WTC11 (cell line): ENCODE data around the gene THEM5. TPM values are rescaled to one million over a fixed set of nuclear protein-coding genes. Genes with fewer than 3 reads are reported as not detected.

Experiments
- ATAC-seq: fragments of 200-7000 bp; cut with Tn5 transposase; 2 replicates; pipeline ENCODE4 v1.10.0; 2021; ENCODE audit warnings: mild to moderate bottlenecking, moderate library complexity
- CTCF ChIA-PET: fragments of 300-600 bp; sonication (Branson Sonifier 250); formaldehyde crosslinking; loops from one replicate; lab custom pipeline; 2021; ENCODE audit warnings: antibody characterized with exemption; lab: Charles Lee
- POLR2A ChIA-PET: fragments of 350-600 bp; sonication (Branson Sonifier 250); formaldehyde crosslinking; loops from one replicate; lab custom pipeline; 2021; ENCODE audit warnings: antibody characterized with exemption; lab: Charles Lee
- DNase-seq: peaks from one replicate; pipeline ENCODE4 v3.0.0; 2021; ENCODE audit warnings: low spot score
- H3K27ac Mint-ChIP-seq: 2 replicates; pipeline ENCODE4 v1.8.0; 2021; ENCODE audit warnings: mixed read lengths
- H3K27me3 Mint-ChIP-seq: 2 replicates; pipeline ENCODE4 v1.8.0; 2021; ENCODE audit warnings: low read depth, mild to moderate bottlenecking, moderate library complexity, mixed read lengths
- H3K36me3 Mint-ChIP-seq: 2 replicates; pipeline ENCODE4 v1.8.0; 2021; ENCODE audit warnings: mixed read lengths
- H3K4me1 Mint-ChIP-seq: 2 replicates; pipeline ENCODE4 v1.8.0; 2022; ENCODE audit warnings: mixed read lengths
- H3K4me3 Mint-ChIP-seq: 2 replicates; pipeline ENCODE4 v1.8.0; 2021; ENCODE audit warnings: mild to moderate bottlenecking, moderate library complexity, mixed read lengths
- H3K9me3 Mint-ChIP-seq: 2 replicates; pipeline ENCODE4 v1.8.0; 2021; ENCODE audit warnings: mixed read lengths
- ESRRA ChIP-seq: sonication (generic); formaldehyde crosslinking; IDR thresholded peaks from 2 replicates; pipeline ENCODE4 v1.8.1; 2022; ENCODE audit warnings: mild to moderate bottlenecking, missing genetic modification reagents, borderline replicate concordance
- ETV6 ChIP-seq: sonication (generic); formaldehyde crosslinking; IDR thresholded peaks from 2 replicates; pipeline ENCODE4 v1.8.1; 2022; ENCODE audit warnings: mild to moderate bottlenecking, missing genetic modification reagents
- FOXP1 ChIP-seq: sonication (generic); formaldehyde crosslinking; IDR thresholded peaks from 2 replicates; pipeline ENCODE4 v1.8.0; 2022; ENCODE audit warnings: missing genetic modification reagents, mild to moderate bottlenecking, moderate library complexity, borderline replicate concordance
- GABPB1 ChIP-seq: sonication (generic); formaldehyde crosslinking; IDR thresholded peaks from 2 replicates; pipeline ENCODE4 v1.8.1; 2023; ENCODE audit warnings: mild to moderate bottlenecking, missing genetic modification reagents
- NFYB ChIP-seq: sonication (generic); formaldehyde crosslinking; conservative IDR thresholded peaks from 2 replicates; pipeline ENCODE4 v1.8.0; 2022; ENCODE audit warnings: low read depth, missing genetic modification reagents
- TEAD1 ChIP-seq: sonication (generic); formaldehyde crosslinking; IDR thresholded peaks from 2 replicates; pipeline ENCODE4 v1.8.0; 2022; ENCODE audit warnings: mild to moderate bottlenecking, missing genetic modification reagents
- ZNF219 ChIP-seq: sonication (generic); formaldehyde crosslinking; IDR thresholded peaks from 2 replicates; pipeline ENCODE4 v1.8.0; 2023; ENCODE audit warnings: missing genetic modification reagents, mild to moderate bottlenecking, borderline replicate concordance
- ZNF423 ChIP-seq: fragments of 250-450 bp; sonication (Bioruptor Pico); IDR thresholded peaks from 2 replicates; pipeline ENCODE4 v2.1.2; 2022; ENCODE audit warnings: mild to moderate bottlenecking, moderate library complexity
- total RNA-seq: library from RNA; stranded (reverse); gene quantifications from 3 replicates; pipeline ENCODE4 v1.2.3, GENCODE V29; 2021
- TF ChIP-seq, protein P1 (sequence below): fragments of 250-450 bp; sonication (Bioruptor Pico); conservative IDR thresholded peaks from 2 replicates; pipeline ENCODE4 v1.9.0; 2021; ENCODE audit warnings: mild to moderate bottlenecking
- TF ChIP-seq, protein P2 (sequence below): sonication (generic); formaldehyde crosslinking; IDR thresholded peaks from 2 replicates; pipeline ENCODE4 v1.8.1; 2023; ENCODE audit warnings: mild to moderate bottlenecking, missing genetic modification reagents
- TF ChIP-seq, protein P3 (sequence below): fragments of 250-450 bp; sonication (Bioruptor Pico); IDR thresholded peaks from 2 replicates; pipeline ENCODE4 v1.9.0; 2021; ENCODE audit warnings: mild to moderate bottlenecking
- TF ChIP-seq, protein P4 (sequence below): sonication (generic); formaldehyde crosslinking; IDR thresholded peaks from 2 replicates; pipeline ENCODE4 v1.8.1; 2023; ENCODE audit warnings: mild to moderate bottlenecking, missing genetic modification reagents, moderate library complexity
- TF ChIP-seq, protein P5 (sequence below): sonication (generic); formaldehyde crosslinking; IDR thresholded peaks from 2 replicates; pipeline ENCODE4 v1.8.1; 2022; ENCODE audit warnings: low read depth, missing genetic modification reagents, borderline replicate concordance
- TF ChIP-seq, protein P6 (sequence below): sonication (generic); formaldehyde crosslinking; IDR thresholded peaks from 2 replicates; pipeline ENCODE4 v1.8.0; 2023; ENCODE audit warnings: missing genetic modification reagents, mild to moderate bottlenecking, borderline replicate concordance
- TF ChIP-seq, protein P7 (sequence below): sonication (generic); formaldehyde crosslinking; IDR thresholded peaks from 2 replicates; pipeline ENCODE4 v1.8.0; 2022; ENCODE audit warnings: mild to moderate bottlenecking, missing genetic modification reagents

THEM5 gene
- total RNA-seq, 1 experiment from 2014 or later = not detected

DNA sequence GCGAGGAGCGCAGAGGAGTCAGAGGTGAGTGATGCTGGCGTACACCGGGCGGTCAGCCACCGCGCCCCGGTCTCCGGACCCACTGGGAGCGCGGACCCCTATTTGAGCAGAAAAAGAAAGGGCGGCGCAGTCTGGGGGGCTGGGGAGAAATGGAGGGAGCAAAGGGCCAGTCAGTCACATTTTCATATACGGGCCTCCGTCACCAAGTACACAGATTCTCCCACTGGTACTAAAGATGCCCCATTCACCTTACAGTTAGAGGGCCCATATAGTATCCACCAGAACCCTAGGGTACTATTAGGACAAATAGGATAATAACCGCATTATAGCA, 14.5 kb downstream of the THEM5 start:
- H3K4me1 Mint-ChIP-seq = peaks cover 26% of the 10 kb centered on the region
- peak; percentile 4 for ATAC-seq
- TF ChIP-seq ZNF423 (CRISPR knock-in tag) (no peak; the same call in 1 of the 2 replicates), ETV6 (CRISPR knock-in tag) (no peak), GABPB1 (CRISPR knock-in tag) (no peak), TEAD1 (CRISPR knock-in tag) (no peak), ZNF219 (CRISPR knock-in tag) (no peak), ESRRA (CRISPR knock-in tag) (no peak), FOXP1 (CRISPR knock-in tag) (no peak), NFYB (CRISPR knock-in tag) (no peak)
- TF ChIP-seq, protein P1, sequence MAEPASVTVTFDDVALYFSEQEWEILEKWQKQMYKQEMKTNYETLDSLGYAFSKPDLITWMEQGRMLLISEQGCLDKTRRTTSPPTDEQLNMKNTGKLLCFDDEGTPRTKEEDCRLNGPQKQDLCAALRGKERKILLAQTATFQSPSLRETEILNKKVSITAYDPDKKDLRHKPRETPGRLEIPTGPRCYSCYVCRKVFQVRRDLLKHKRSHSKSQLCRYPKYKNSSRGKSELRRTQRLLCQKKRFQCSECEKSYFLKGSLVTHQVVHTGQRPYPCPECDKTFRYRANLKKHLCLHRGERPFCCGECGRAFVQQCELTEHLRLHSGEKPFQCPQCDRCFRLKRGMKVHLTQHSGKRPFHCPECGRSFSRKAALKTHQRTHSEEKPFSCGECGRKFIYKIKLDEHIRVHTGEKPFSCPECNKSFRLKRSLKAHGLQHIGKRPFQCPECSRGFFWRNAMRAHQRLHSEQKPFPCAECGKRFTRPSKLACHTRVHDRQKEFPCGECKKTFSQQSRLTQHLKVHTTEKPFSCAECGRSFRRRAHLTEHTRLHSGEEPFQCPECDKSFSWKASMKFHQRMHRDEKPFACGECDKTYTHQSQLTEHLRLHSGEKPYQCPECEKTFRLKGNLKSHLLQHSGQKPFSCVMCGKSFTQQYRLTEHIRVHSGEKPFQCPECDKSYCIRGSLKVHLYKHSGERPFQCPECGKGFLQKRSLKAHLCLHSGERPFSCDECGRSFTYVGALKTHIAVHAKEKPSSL (CRISPR knock-in tag) = no peak
- TF ChIP-seq, protein P2, sequence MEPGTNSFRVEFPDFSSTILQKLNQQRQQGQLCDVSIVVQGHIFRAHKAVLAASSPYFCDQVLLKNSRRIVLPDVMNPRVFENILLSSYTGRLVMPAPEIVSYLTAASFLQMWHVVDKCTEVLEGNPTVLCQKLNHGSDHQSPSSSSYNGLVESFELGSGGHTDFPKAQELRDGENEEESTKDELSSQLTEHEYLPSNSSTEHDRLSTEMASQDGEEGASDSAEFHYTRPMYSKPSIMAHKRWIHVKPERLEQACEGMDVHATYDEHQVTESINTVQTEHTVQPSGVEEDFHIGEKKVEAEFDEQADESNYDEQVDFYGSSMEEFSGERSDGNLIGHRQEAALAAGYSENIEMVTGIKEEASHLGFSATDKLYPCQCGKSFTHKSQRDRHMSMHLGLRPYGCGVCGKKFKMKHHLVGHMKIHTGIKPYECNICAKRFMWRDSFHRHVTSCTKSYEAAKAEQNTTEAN (CRISPR knock-in tag) = no peak
- TF ChIP-seq, protein P3, sequence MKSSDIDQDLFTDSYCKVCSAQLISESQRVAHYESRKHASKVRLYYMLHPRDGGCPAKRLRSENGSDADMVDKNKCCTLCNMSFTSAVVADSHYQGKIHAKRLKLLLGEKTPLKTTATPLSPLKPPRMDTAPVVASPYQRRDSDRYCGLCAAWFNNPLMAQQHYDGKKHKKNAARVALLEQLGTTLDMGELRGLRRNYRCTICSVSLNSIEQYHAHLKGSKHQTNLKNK = no peak
- TF ChIP-seq, protein P4, sequence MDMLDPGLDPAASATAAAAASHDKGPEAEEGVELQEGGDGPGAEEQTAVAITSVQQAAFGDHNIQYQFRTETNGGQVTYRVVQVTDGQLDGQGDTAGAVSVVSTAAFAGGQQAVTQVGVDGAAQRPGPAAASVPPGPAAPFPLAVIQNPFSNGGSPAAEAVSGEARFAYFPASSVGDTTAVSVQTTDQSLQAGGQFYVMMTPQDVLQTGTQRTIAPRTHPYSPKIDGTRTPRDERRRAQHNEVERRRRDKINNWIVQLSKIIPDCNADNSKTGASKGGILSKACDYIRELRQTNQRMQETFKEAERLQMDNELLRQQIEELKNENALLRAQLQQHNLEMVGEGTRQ (CRISPR knock-in tag) = no peak
- TF ChIP-seq, protein P5, sequence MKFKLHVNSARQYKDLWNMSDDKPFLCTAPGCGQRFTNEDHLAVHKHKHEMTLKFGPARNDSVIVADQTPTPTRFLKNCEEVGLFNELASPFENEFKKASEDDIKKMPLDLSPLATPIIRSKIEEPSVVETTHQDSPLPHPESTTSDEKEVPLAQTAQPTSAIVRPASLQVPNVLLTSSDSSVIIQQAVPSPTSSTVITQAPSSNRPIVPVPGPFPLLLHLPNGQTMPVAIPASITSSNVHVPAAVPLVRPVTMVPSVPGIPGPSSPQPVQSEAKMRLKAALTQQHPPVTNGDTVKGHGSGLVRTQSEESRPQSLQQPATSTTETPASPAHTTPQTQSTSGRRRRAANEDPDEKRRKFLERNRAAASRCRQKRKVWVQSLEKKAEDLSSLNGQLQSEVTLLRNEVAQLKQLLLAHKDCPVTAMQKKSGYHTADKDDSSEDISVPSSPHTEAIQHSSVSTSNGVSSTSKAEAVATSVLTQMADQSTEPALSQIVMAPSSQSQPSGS = no peak
- TF ChIP-seq, protein P6, sequence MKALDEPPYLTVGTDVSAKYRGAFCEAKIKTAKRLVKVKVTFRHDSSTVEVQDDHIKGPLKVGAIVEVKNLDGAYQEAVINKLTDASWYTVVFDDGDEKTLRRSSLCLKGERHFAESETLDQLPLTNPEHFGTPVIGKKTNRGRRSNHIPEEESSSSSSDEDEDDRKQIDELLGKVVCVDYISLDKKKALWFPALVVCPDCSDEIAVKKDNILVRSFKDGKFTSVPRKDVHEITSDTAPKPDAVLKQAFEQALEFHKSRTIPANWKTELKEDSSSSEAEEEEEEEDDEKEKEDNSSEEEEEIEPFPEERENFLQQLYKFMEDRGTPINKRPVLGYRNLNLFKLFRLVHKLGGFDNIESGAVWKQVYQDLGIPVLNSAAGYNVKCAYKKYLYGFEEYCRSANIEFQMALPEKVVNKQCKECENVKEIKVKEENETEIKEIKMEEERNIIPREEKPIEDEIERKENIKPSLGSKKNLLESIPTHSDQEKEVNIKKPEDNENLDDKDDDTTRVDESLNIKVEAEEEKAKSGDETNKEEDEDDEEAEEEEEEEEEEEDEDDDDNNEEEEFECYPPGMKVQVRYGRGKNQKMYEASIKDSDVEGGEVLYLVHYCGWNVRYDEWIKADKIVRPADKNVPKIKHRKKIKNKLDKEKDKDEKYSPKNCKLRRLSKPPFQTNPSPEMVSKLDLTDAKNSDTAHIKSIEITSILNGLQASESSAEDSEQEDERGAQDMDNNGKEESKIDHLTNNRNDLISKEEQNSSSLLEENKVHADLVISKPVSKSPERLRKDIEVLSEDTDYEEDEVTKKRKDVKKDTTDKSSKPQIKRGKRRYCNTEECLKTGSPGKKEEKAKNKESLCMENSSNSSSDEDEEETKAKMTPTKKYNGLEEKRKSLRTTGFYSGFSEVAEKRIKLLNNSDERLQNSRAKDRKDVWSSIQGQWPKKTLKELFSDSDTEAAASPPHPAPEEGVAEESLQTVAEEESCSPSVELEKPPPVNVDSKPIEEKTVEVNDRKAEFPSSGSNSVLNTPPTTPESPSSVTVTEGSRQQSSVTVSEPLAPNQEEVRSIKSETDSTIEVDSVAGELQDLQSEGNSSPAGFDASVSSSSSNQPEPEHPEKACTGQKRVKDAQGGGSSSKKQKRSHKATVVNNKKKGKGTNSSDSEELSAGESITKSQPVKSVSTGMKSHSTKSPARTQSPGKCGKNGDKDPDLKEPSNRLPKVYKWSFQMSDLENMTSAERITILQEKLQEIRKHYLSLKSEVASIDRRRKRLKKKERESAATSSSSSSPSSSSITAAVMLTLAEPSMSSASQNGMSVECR (CRISPR knock-in tag) = no peak
- TF ChIP-seq, protein P7, sequence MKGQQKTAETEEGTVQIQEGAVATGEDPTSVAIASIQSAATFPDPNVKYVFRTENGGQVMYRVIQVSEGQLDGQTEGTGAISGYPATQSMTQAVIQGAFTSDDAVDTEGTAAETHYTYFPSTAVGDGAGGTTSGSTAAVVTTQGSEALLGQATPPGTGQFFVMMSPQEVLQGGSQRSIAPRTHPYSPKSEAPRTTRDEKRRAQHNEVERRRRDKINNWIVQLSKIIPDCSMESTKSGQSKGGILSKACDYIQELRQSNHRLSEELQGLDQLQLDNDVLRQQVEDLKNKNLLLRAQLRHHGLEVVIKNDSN (CRISPR knock-in tag) = no peak
- TF ChIP-seq, all 79 proteins: peak for 0
- Mint-ChIP-seq H3K9me3 (no peaks in the 10 kb centered on the region), H3K36me3 (peaks cover 3% of the 10 kb centered on the region; the same call in 1 of the 2 replicates), H3K4me3 (peak overlapping the region; percentile 88), H3K27ac (no peak overlapping the region), H3K27me3 (peaks cover 36% of the 10 kb centered on the region)
- CTCF ChIA-PET = interaction anchor here (0.6 to 2.1 kb wide), 17 partner anchors 9 to 245 kb away, joined by 3 to 17 read pairs (median 5); partner anchors contain the start of genes RIIAD1, TDRKH, THEM4 and THEM5
- POLR2A ChIA-PET = interaction anchor here (1.0 to 2.1 kb wide), 6 partner anchors 19 to 328 kb away, joined by 3 to 6 read pairs (median 4); partner anchors contain the start of genes CELF3, CGN, S100A11 and SNX27
- DNase-seq = no peak
